GM12874 (cell line): ENCODE results near the gene DTHD1.

Source experiments
- TF ChIP-seq, protein P1 (sequence below): IDR thresholded peaks from 2 replicates; pipeline ENCODE4 v1.5.1; 2011; ENCODE audit warnings: low read depth, mild to moderate bottlenecking, control low read depth, low read length, moderate library complexity; ENCODE audit not compliant: insufficient read depth

Gene DTHD1

DNA sequence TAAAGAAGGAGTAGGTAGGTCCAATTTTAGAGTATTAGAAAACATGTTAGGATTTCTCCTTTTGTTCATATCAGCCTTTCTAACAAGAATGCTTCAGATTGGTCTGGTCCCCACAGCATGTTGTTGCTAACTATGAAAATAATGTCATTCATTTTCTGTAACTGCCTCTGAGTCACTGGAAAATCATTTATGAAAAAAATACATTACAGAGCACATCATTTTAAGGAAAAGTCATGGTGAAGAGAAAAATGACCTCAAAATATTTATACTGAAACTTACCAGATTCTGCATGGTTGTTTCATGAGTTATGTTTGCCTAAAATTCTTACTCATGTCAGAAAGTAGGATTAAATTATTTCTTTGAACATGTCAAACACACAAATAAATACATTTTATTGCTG lies 35.2 kb downstream of the DTHD1 start:
- TF ChIP-seq, protein P1, sequence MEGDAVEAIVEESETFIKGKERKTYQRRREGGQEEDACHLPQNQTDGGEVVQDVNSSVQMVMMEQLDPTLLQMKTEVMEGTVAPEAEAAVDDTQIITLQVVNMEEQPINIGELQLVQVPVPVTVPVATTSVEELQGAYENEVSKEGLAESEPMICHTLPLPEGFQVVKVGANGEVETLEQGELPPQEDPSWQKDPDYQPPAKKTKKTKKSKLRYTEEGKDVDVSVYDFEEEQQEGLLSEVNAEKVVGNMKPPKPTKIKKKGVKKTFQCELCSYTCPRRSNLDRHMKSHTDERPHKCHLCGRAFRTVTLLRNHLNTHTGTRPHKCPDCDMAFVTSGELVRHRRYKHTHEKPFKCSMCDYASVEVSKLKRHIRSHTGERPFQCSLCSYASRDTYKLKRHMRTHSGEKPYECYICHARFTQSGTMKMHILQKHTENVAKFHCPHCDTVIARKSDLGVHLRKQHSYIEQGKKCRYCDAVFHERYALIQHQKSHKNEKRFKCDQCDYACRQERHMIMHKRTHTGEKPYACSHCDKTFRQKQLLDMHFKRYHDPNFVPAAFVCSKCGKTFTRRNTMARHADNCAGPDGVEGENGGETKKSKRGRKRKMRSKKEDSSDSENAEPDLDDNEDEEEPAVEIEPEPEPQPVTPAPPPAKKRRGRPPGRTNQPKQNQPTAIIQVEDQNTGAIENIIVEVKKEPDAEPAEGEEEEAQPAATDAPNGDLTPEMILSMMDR, result no peak

DNA sequence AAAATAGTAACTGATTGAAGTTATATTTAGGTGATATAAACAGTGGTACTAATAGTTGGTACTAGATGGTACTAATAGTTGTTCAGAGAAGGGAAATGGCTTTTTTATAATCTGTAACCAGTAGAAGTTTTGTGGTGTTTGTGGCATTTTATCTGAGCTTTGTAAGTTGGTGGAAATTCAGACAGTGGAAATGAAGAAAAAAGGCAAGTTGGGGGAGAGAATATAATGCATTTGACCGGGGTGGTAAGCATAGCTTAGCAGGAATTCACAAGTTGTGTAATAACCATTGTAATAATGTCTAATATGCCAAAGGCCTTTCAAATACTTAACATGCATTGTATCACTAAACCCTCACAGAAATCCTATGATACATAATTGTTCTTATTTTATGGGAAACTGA lies 36.3 kb downstream of the DTHD1 start:
- TF ChIP-seq, protein P1, result no peak

DNA sequence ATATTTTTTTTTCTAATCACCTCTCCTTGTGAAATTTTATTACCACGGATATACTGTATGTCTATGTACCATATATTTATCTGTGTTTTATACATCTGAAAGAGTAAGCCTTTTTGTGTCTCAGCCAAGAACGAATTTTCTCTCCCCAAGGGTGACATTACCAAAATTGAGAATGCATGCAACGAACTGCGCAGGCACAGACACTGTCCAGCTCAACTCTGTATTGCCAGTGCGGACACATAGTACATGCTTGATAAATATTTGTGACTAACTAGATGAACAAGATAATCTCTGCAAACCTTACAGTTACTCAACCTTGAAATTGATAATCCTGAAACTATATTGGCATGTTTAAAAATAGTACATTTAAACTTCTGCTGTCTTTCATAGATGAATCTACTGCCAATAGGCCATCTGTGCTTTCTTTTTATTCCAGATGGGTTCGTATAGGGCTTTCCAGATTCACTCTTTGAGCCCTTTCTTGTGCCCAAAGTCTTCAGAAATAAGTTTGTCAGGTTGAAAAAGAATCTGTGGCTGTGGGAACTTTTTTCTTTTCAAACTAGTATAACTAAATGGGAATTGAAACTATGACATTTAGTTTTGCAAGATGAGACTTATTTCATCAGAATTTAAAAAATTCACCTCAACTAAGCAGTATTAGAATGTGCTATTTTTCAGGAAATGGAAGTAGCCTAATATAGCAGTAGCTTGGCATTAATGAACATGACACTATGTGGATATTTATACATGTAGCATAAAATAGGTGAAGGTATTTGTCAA lies 38.9 kb downstream of the DTHD1 start:
- TF ChIP-seq, protein P1, result no peak

DNA sequence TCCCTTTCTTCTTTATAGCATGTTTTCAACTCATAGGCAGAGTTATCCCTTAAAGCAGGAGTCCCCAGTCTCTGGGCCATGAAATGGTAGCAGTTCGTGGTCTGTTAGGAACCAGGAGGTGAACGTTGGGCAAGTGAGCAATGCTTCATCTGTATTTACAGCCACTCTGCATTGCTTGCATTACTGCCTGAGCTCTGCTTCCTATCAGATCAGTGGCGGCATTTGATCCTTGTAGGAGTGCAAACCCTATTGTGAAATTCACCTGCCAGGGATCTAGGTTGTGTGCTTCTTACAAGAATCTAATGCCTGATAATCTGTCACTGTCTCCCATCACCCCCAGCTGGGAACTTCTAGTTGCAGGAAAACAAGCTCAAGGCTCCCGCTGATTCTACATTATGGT lies 39.8 kb downstream of the DTHD1 start:
- TF ChIP-seq, protein P1, result no peak

DNA sequence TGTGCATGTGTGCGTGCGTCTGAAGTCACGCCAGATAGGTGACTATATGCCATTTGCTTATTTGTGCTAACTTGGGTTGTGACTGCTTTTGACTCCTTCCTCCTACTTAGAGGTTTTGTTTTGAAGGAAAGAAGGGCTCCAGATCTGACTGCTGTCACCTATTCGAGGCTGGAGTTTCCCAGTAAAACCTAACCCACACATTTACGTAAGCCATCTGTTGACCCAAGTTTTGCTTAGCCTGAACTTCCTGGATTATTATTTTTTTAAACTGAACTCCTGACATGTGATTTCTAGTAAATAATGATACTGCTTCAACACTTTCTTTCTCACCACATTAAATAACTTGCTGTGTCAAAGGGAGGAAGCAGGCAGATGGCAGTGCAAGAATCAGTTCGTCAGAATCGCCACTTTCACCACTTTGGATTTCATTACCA lies 41.5 kb downstream of the DTHD1 start:
- TF ChIP-seq, protein P1, result no peak

DNA sequence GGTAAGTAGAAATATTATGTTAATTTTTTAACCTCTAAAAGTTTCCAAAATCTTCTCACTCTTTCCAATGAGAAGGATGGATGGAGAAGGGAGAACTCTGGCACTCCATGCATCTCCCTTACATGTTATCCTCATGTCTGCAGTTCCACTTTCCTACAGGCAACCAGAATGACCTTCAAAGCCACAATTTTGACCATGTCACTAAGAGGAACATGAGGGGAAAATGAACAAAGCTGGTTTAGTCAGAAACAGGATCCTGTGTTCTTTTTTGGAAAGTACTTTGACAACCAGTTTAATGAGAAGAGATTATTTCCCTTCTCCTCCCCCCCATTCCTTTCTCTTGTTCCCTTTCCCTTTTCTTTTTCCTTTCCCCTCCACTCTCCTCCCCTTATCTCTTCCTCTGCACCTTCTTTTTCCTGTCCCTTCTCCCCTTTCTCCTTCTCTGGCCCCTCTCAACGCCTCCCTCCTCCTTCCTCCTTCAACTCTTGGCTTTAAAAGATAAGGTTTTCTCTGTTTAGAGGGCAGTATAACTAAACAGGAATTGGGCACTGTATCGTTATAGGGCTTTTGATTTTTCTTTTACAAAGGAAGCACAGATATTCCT lies 42.5 kb downstream of the DTHD1 start:
- TF ChIP-seq, protein P1, result no peak

DNA sequence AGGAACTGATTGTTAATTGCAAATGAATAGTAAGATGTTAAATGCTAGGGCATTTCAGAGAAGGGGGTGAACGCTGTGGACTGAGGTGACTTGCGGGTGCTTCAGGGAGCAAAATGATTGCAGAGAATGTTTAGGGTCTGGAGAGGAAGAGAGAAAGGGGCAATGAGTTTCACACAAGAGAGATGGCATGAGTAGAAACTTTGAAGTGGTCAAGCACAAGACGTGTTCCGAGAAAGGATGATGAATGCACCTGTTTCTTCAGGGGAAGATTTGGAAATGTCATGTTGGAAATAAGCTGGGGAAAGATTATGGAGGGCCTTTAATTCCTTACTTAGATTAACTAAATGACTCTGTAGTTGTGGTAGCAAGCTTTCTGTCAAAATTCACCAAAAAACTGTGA lies 43.4 kb downstream of the DTHD1 start:
- TF ChIP-seq, protein P1, result no peak
